B cell (primary cell): ENCODE data around the gene ARRB1. TPM values are rescaled to one million over a fixed set of nuclear protein-coding genes. Genes with fewer than 3 reads are reported as not detected.
"Not testable (repeated sequence)": the region's sequence is repeated elsewhere in the genome, so short reads cannot be mapped to it uniquely, and the experiment has no call there.

Source experiments
- ATAC-seq: fragments of 200-7000 bp; cut with Tn5 transposase; one replicate; pipeline ENCODE4 v1.10.0; 2021; ENCODE audit warnings: low read depth, mild to moderate bottlenecking, moderate number of reproducible peaks, moderate library complexity
- CTCF ChIA-PET: fragments of 350-600 bp; sonication (Branson Sonifier 250); formaldehyde crosslinking; loops from one replicate; lab custom pipeline; 2021; ENCODE audit warnings: antibody characterized with exemption, inconsistent platforms; lab: Charles Lee
- POLR2A ChIA-PET: fragments of 350-600 bp; sonication (Branson Sonifier 250); formaldehyde crosslinking; loops from one replicate; lab custom pipeline; 2021; ENCODE audit warnings: antibody characterized with exemption; lab: Charles Lee
- DNase-seq: peaks from one replicate; pipeline ENCODE4 v3.0.0; 2013
- H2AFZ ChIP-seq: 2 replicates; pipeline ENCODE4 v1.6.1; 2012; ENCODE audit warnings: mild to moderate bottlenecking, low read depth, low read length; ENCODE audit not compliant: insufficient read depth, poor library complexity, severe bottlenecking
- H3K27ac ChIP-seq, 2 donors: 1 replicate in 1 of 2; 2 replicates in 1 of 2; pipeline ENCODE4 v1.5.1; 2012 to 2013; ENCODE audit warnings: low read length in 2 of 2, mild to moderate bottlenecking in 2 of 2, moderate library complexity in 1 of 2
- H3K27me3 ChIP-seq, 4 experiments: fragments of 200-600 bp in 1 of 4; sonication (generic) in 1 of 4; replicated peaks in 1 of 4; 1 replicate in 2 of 4; 2 replicates in 2 of 4; pipeline versions ENCODE4 v1.6.1 to v1.7.0; 2013 to 2016; ENCODE audit warnings: low read length in 3 of 4, mild to moderate bottlenecking in 2 of 4, mixed read lengths in 1 of 4, moderate library complexity in 1 of 4; ENCODE audit not compliant: insufficient read depth in 4 of 4, control insufficient read depth in 3 of 4; ENCODE audit errors: control extremely low read depth in 1 of 4
- H3K36me3 ChIP-seq, 2 experiments: replicated peaks in 1 of 2; 1 replicate in 1 of 2; 2 replicates in 1 of 2; pipeline versions ENCODE4 v1.6.1 to v1.7.1; 2013; ENCODE audit warnings: low read length in 1 of 2; ENCODE audit not compliant: insufficient read depth in 2 of 2, control insufficient read depth in 1 of 2; ENCODE audit errors: control extremely low read depth in 1 of 2, extremely low read depth in 1 of 2
- H3K4me1 ChIP-seq, 2 donors: fragments of 200-600 bp in 1 of 2; sonication (generic) in 1 of 2; 1 replicate in 1 of 2; 2 replicates in 1 of 2; pipeline versions ENCODE4 v1.5.1 to v1.6.1; 2013 to 2017; ENCODE audit warnings: low read length in 2 of 2; ENCODE audit not compliant: control insufficient read depth in 2 of 2, insufficient read depth in 2 of 2
- H3K4me2 ChIP-seq: replicated peaks from 2 replicates; pipeline ENCODE3; 2012; ENCODE audit warnings: mild to moderate bottlenecking, low read depth, low read length; ENCODE audit not compliant: poor library complexity, severe bottlenecking
- H3K4me3 ChIP-seq, 5 experiments: fragments of 200-600 bp in 1 of 5; sonication (generic) in 1 of 5; 1 replicate in 3 of 5; 2 replicates in 2 of 5; pipeline versions ENCODE4 v1.5.1 to v1.7.0; 2011 to 2016; ENCODE audit warnings: low read length in 4 of 5, mild to moderate bottlenecking in 4 of 5, low read depth in 2 of 5, control low read depth in 1 of 5, moderate library complexity in 1 of 5; ENCODE audit not compliant: insufficient read depth in 1 of 5; ENCODE audit errors: control extremely low read depth in 1 of 5, extremely low read depth in 1 of 5
- H3K79me2 ChIP-seq: fragments of 200-600 bp; sonication (generic); one replicate; pipeline ENCODE4 v1.6.0; 2016; ENCODE audit warnings: low read length; ENCODE audit not compliant: control insufficient read depth, insufficient read depth
- H3K9ac ChIP-seq: fragments of 200-600 bp; sonication (generic); 2 replicates; pipeline ENCODE4 v1.6.1; 2017; ENCODE audit warnings: mild to moderate bottlenecking, low read length, moderate library complexity
- H3K9me3 ChIP-seq, 3 donors: one replicate each; pipeline versions ENCODE4 v1.6.1 to v1.7.1; 2013; ENCODE audit warnings: low read length in 2 of 3; ENCODE audit not compliant: control insufficient read depth in 2 of 3, insufficient read depth in 1 of 3; ENCODE audit errors: control extremely low read depth in 1 of 3
- H4K20me1 ChIP-seq: 2 replicates; pipeline ENCODE4 v1.6.0; 2012; ENCODE audit warnings: mild to moderate bottlenecking, low read length; ENCODE audit not compliant: insufficient read depth, control insufficient read depth, poor library complexity, severe bottlenecking
- H3K27ac Mint-ChIP-seq: one replicate; pipeline ENCODE4 v1.8.0; 2021; ENCODE audit warnings: mixed read lengths
- H3K27me3 Mint-ChIP-seq: one replicate; pipeline ENCODE4 v1.8.0; 2021; ENCODE audit warnings: mixed read lengths
- H3K4me1 Mint-ChIP-seq: one replicate; pipeline ENCODE4 v1.8.0; 2021; ENCODE audit warnings: mixed read lengths
- H3K4me3 Mint-ChIP-seq: one replicate; pipeline ENCODE4 v1.8.0; 2021; ENCODE audit warnings: mixed read lengths
- H3K9me3 Mint-ChIP-seq: one replicate; pipeline ENCODE4 v1.8.0; 2022; ENCODE audit warnings: mixed read lengths; ENCODE audit not compliant: insufficient read depth
- EZH2 ChIP-seq: IDR thresholded peaks from 2 replicates; pipeline ENCODE4 v1.6.1; 2012; ENCODE audit warnings: borderline replicate concordance, low read depth, mild to moderate bottlenecking, moderate library complexity, low read length; ENCODE audit not compliant: insufficient read depth, poor library complexity, severe bottlenecking
- WGBS: methylation state at CpG from one replicate; pipeline ENCODE4 v1.1.5; 2013; ENCODE audit warnings: missing lambda C conversion rate; ENCODE audit not compliant: insufficient coverage; 5-methylcytosine and 5-hydroxymethylcytosine counted together
- intact Hi-C: fragments of 100-400 bp; cut with micrococcal nuclease; formaldehyde crosslinking; loops from one replicate; pipeline ENCODE4 v1.10.0; 2022
- polyA plus RNA-seq: library from polyadenylated mRNA; depleted of rRNA; stranded (reverse); fragments of >200 nt; gene quantifications from 2 replicates; pipeline ENCODE4 v1.2.3, GENCODE V29; 2012
- total RNA-seq, 2 donors: library from RNA; stranded (reverse); fragments of 120-200 nt in 1 of 2; gene quantifications; 1 replicate in 1 of 2; 2 replicates in 1 of 2; pipeline versions ENCODE4 v1.2.3 to v1.2.4, GENCODE V29; 2013 to 2022
- TF ChIP-seq, protein P1 (sequence below): fragments of 200-600 bp; IDR thresholded peaks from one replicate; pipeline ENCODE4 v1.8.0; 2022; ENCODE audit warnings: antibody characterized with exemption, mild to moderate bottlenecking

Gene ARRB1
- total and polyA plus RNA-seq, 2 donors (not counting 1 experiment from before 2014, with no cell fraction given), result 1.0 to 1.9 TPM

- no peak overlapping the region for H3K9ac ChIP-seq
- H3K4me1 ChIP-seq, result no peaks in the 10 kb centered on the region
Measured at GRCh38 chr11:75305993-75306392, 45.5 kb downstream of the ARRB1 start.

DNA sequence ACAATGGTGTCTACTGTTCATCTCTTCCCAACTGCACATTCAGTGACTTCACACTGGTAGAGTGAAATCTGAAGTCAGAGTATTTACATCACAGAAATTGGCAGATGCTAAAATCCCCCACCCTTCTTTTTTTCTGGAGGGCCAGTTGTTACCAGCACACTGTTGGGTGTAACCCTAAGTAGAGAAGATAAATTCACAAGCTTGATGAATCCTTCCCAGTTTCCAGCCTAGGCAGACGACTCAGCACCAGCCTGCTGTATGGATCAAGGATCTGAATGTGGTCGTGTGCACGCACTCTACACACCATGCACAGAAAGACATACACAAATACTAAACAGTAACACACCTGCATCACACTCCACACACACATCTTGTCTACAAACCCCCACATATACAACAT, 46.0 kb downstream of the ARRB1 start:
- ATAC-seq, result no peak
- H4K20me1 ChIP-seq, result no peaks in the 10 kb centered on the region
- ChIA-PET POLR2A (no interaction called here), CTCF (no interaction called here)
- H3K79me2 ChIP-seq, result no peaks in the 10 kb centered on the region
- Mint-ChIP-seq H3K27ac (no peak overlapping the region), H3K27me3 (no peaks in the 10 kb centered on the region), H3K4me1 (no peaks in the 10 kb centered on the region), H3K4me3 (no peak overlapping the region), H3K9me3 (no peaks in the 10 kb centered on the region)
- no peaks in the 10 kb centered on the region for H3K36me3 ChIP-seq
- 93% methylated on average over 3 of the region's 3 CpGs for WGBS
- H3K27me3 ChIP-seq, result no peaks in the 10 kb centered on the region
- intact Hi-C loops, result no loop called here
- H3K4me2 ChIP-seq, result no peak overlapping the region
- DNase-seq, result no peak
- H3K4me3 ChIP-seq, result no peak overlapping the region
- TF ChIP-seq EZH2, result no peak
- TF ChIP-seq, protein P1, sequence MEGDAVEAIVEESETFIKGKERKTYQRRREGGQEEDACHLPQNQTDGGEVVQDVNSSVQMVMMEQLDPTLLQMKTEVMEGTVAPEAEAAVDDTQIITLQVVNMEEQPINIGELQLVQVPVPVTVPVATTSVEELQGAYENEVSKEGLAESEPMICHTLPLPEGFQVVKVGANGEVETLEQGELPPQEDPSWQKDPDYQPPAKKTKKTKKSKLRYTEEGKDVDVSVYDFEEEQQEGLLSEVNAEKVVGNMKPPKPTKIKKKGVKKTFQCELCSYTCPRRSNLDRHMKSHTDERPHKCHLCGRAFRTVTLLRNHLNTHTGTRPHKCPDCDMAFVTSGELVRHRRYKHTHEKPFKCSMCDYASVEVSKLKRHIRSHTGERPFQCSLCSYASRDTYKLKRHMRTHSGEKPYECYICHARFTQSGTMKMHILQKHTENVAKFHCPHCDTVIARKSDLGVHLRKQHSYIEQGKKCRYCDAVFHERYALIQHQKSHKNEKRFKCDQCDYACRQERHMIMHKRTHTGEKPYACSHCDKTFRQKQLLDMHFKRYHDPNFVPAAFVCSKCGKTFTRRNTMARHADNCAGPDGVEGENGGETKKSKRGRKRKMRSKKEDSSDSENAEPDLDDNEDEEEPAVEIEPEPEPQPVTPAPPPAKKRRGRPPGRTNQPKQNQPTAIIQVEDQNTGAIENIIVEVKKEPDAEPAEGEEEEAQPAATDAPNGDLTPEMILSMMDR, result no peak
- no peaks in the 10 kb centered on the region for H3K4me1 ChIP-seq
- no peak overlapping the region for H3K9ac ChIP-seq
- H2AFZ ChIP-seq, result no peak overlapping the region
- H3K9me3 ChIP-seq, result no peaks in the 10 kb centered on the region
- H3K27ac ChIP-seq, result no peak overlapping the region

More at GRCh38 chr11:75305993-75306392, 45.5 kb downstream of the ARRB1 start:
- H3K36me3 ChIP-seq, result no peaks in the 10 kb centered on the region
- Mint-ChIP-seq H3K4me1 (no peaks in the 10 kb centered on the region), H3K4me3 (no peak overlapping the region), H3K27me3 (no peaks in the 10 kb centered on the region), H3K9me3 (no peaks in the 10 kb centered on the region), H3K27ac (no peak overlapping the region)
- H3K79me2 ChIP-seq, result no peaks in the 10 kb centered on the region
- intact Hi-C loops, result no loop called here
- no peaks in the 10 kb centered on the region for H3K27me3 ChIP-seq
- TF ChIP-seq EZH2, result no peak
- TF ChIP-seq, protein P1, result no peak
- H3K4me3 ChIP-seq, result no peak overlapping the region
- no peak for DNase-seq
- no peak overlapping the region for H3K27ac ChIP-seq
- no peaks in the 10 kb centered on the region for H4K20me1 ChIP-seq
- H3K9me3 ChIP-seq, result no peaks in the 10 kb centered on the region
- ChIA-PET POLR2A (no interaction called here), CTCF (no interaction called here)
- ATAC-seq, result no peak
- H2AFZ ChIP-seq, result no peak overlapping the region
- 99% methylated on average over 5 of the region's 6 CpGs for WGBS
- no peak overlapping the region for H3K4me2 ChIP-seq

GRCh38 chr11:75304941-75305340, 46.5 kb downstream of the ARRB1 start:
- H3K27me3 Mint-ChIP-seq, H3K4me3 Mint-ChIP-seq, H3K9me3 Mint-ChIP-seq, CTCF ChIA-PET, H3K4me1 Mint-ChIP-seq, H3K79me2 ChIP-seq, H3K4me2 ChIP-seq, ATAC-seq, H3K27ac ChIP-seq, H4K20me1 ChIP-seq, H3K9ac ChIP-seq, POLR2A ChIA-PET, H3K4me3 ChIP-seq, H3K27me3 ChIP-seq, H3K27ac Mint-ChIP-seq, H3K9me3 ChIP-seq, intact Hi-C loops, DNase-seq, H2AFZ ChIP-seq, H3K4me1 ChIP-seq, H3K36me3 ChIP-seq: not testable (repeated sequence)
- WGBS, result no CpG with 5 or more reads among the region's 4 CpGs
